ENCODE results near the gene ASTL.

Gene ASTL

GRCh38 chr2:96156926-96157648 is 18.8 kb upstream of the ASTL start:
- ATAC-seq = no peak
- TF ChIP-seq OSR1 (CRISPR knock-in tag; IDR thresholded peaks at IDR 0.05) (no peak), TOX (CRISPR knock-in tag; IDR thresholded peaks at IDR 0.05; ENCODE audit: borderline replicate concordance) (no peak)

GRCh38 chr2:96156011-96156820 is 17.9 kb upstream of the ASTL start:
- TF ChIP-seq CSRNP3 (CRISPR knock-in tag; IDR thresholded peaks at IDR 0.05) = no peak
- no peak for TF ChIP-seq CSDC2 (CRISPR knock-in tag; IDR thresholded peaks at IDR 0.05)
- no peak for TF ChIP-seq ZNF70 (CRISPR knock-in tag; IDR thresholded peaks at IDR 0.05)
- no peak for ATAC-seq

GRCh38 chr2:96154506-96155380 is 16.4 kb upstream of the ASTL start:
- TF ChIP-seq TOX (CRISPR knock-in tag; IDR thresholded peaks at IDR 0.05; ENCODE audit: borderline replicate concordance) = no peak
- no peak for TF ChIP-seq ISL1 (CRISPR knock-in tag; IDR thresholded peaks at IDR 0.05)
- no peak for TF ChIP-seq BACH2 (CRISPR knock-in tag; IDR thresholded peaks at IDR 0.05; ENCODE audit: borderline replicate concordance)
- no peak for ATAC-seq

GRCh38 chr2:96153991-96154431 is 15.7 kb upstream of the ASTL start:
- peak; percentile 11; the same call in 1 of the 3 replicates for ATAC-seq
- no peak for TF ChIP-seq ZNF70 (CRISPR knock-in tag; IDR thresholded peaks at IDR 0.05)
- no peak for TF ChIP-seq ZNF8 (CRISPR knock-in tag; IDR thresholded peaks at IDR 0.05)
- TF ChIP-seq TSHZ2 (CRISPR knock-in tag; IDR thresholded peaks at IDR 0.05) = no peak
- no peak for TF ChIP-seq CSRNP3 (CRISPR knock-in tag; IDR thresholded peaks at IDR 0.05)
- no peak for TF ChIP-seq ZC3H10 (CRISPR knock-in tag; IDR thresholded peaks at IDR 0.05)
- TF ChIP-seq PPARA (CRISPR knock-in tag; IDR thresholded peaks at IDR 0.05; ENCODE audit: borderline replicate concordance) = no peak
- no peak for TF ChIP-seq SNAI2 (CRISPR knock-in tag; IDR thresholded peaks at IDR 0.05)
- TF ChIP-seq ESRRG (CRISPR knock-in tag; IDR thresholded peaks at IDR 0.05) = no peak
- no peak for TF ChIP-seq ARNTL (CRISPR knock-in tag; IDR thresholded peaks at IDR 0.05; ENCODE audit: borderline replicate concordance, low read depth)
- TF ChIP-seq TCF4 (CRISPR knock-in tag; IDR thresholded peaks at IDR 0.05; ENCODE audit: borderline replicate concordance) = no peak
- TF ChIP-seq OSR1 (CRISPR knock-in tag; IDR thresholded peaks at IDR 0.05) = no peak
- no peak for TF ChIP-seq RARB (CRISPR knock-in tag; IDR thresholded peaks at IDR 0.05)
- TF ChIP-seq ZFP3 (CRISPR knock-in tag; IDR thresholded peaks at IDR 0.05) = no peak
- no peak for TF ChIP-seq CSDC2 (CRISPR knock-in tag; IDR thresholded peaks at IDR 0.05)
- TF ChIP-seq PATZ1 (CRISPR knock-in tag; IDR thresholded peaks at IDR 0.05; ENCODE audit: borderline replicate concordance) = no peak
- no peak for TF ChIP-seq BACH2 (CRISPR knock-in tag; IDR thresholded peaks at IDR 0.05; ENCODE audit: borderline replicate concordance)
- TF ChIP-seq TOX (CRISPR knock-in tag; IDR thresholded peaks at IDR 0.05; ENCODE audit: borderline replicate concordance) = no peak
